Measurements from ENCODE around the gene C1orf50.

Gene C1orf50

GRCh38 chr1:42765269-42765668, 1.8 kb upstream of the C1orf50 start:
- H3K27me3 Mint-ChIP-seq: no peaks in the 10 kb centered on the region
- H3K36me3 Mint-ChIP-seq (ENCODE audit: low read depth): peaks cover 19% of the 10 kb centered on the region
- H3K9me3 Mint-ChIP-seq: no peaks in the 10 kb centered on the region
- no peak overlapping the region for H3K4me3 Mint-ChIP-seq
- peaks cover 27% of the 10 kb centered on the region for H3K4me1 Mint-ChIP-seq (ENCODE audit: low read depth)
- no peak overlapping the region for H3K27ac Mint-ChIP-seq

- H3K4me1 Mint-ChIP-seq (ENCODE audit: low read depth): peaks cover 32% of the 10 kb centered on the region
- no peaks in the 10 kb centered on the region for H3K9me3 Mint-ChIP-seq
- H3K36me3 Mint-ChIP-seq (ENCODE audit: low read depth): peaks cover 26% of the 10 kb centered on the region
- H3K27me3 Mint-ChIP-seq: no peaks in the 10 kb centered on the region
- H3K4me3 Mint-ChIP-seq: no peak overlapping the region
- no peak overlapping the region for H3K27ac Mint-ChIP-seq
Measured at GRCh38 chr1:42765832-42766740, 963 bp upstream of the C1orf50 start.

GRCh38 chr1:42767510-42768000, 506 bp downstream of the C1orf50 start:
- peak overlapping the region; percentile 87 for H3K27ac Mint-ChIP-seq
- H3K27me3 Mint-ChIP-seq: no peaks in the 10 kb centered on the region
- peaks cover 19% of the 10 kb centered on the region for H3K36me3 Mint-ChIP-seq (ENCODE audit: low read depth)
- H3K9me3 Mint-ChIP-seq: no peaks in the 10 kb centered on the region
- peaks cover 40% of the 10 kb centered on the region for H3K4me1 Mint-ChIP-seq (ENCODE audit: low read depth)
- H3K4me3 Mint-ChIP-seq: no peak overlapping the region

DNA sequence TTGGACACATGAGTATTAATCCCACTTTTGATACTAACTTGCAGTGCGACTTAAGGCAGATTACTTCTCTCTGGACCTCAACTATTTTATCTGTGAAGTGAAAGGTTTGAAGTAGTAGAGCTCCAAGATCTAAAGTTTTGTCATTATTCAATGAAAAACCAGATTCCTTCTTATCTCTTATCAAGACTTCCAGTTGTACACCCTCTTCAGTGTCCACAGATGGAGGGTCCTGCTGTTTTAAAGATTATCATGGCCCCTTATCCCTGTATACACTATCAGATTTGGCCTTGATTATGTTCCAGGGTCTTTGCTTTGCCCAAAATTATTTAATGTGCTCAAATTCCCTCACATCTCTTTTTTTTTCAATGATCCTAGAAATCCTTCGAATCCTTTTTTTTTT, 1.1 kb downstream of the C1orf50 start:
- Mint-ChIP-seq H3K4me1 (ENCODE audit: low read depth) (peaks cover 44% of the 10 kb centered on the region), H3K36me3 (ENCODE audit: low read depth) (peaks cover 20% of the 10 kb centered on the region), H3K4me3 (no peak overlapping the region), H3K27me3 (no peaks in the 10 kb centered on the region), H3K27ac (peak overlapping the region; percentile 87), H3K9me3 (no peaks in the 10 kb centered on the region)

GRCh38 chr1:42769811-42770210, 2.8 kb downstream of the C1orf50 start:
- Mint-ChIP-seq H3K36me3 (ENCODE audit: low read depth) (peaks cover 27% of the 10 kb centered on the region), H3K27me3 (no peaks in the 10 kb centered on the region), H3K27ac (no peak overlapping the region), H3K9me3 (no peaks in the 10 kb centered on the region), H3K4me3 (no peak overlapping the region), H3K4me1 (ENCODE audit: low read depth) (peaks cover 46% of the 10 kb centered on the region)

GRCh38 chr1:42773420-42773819, 6.4 kb downstream of the C1orf50 start:
- Mint-ChIP-seq H3K4me3 (no peak overlapping the region), H3K4me1 (ENCODE audit: low read depth) (peaks cover 37% of the 10 kb centered on the region), H3K36me3 (ENCODE audit: low read depth) (peaks cover 57% of the 10 kb centered on the region), H3K9me3 (no peaks in the 10 kb centered on the region), H3K27ac (peak overlapping the region; percentile 24), H3K27me3 (no peaks in the 10 kb centered on the region)

GRCh38 chr1:42774928-42775526, 8.0 kb downstream of the C1orf50 start:
- Mint-ChIP-seq H3K27ac (no peak overlapping the region), H3K9me3 (no peaks in the 10 kb centered on the region), H3K27me3 (no peaks in the 10 kb centered on the region), H3K36me3 (ENCODE audit: low read depth) (peaks cover 63% of the 10 kb centered on the region), H3K4me1 (ENCODE audit: low read depth) (peaks cover 28% of the 10 kb centered on the region), H3K4me3 (no peak overlapping the region)

- Mint-ChIP-seq H3K4me1 (ENCODE audit: low read depth) (peaks cover 21% of the 10 kb centered on the region), H3K27me3 (no peaks in the 10 kb centered on the region), H3K4me3 (no peak overlapping the region), H3K36me3 (ENCODE audit: low read depth) (peaks cover 68% of the 10 kb centered on the region), H3K9me3 (no peaks in the 10 kb centered on the region), H3K27ac (no peak overlapping the region)
Measured at GRCh38 chr1:42776502-42776901, 9.5 kb downstream of the C1orf50 start.

- peaks cover 71% of the 10 kb centered on the region for H3K36me3 Mint-ChIP-seq (ENCODE audit: low read depth)
Measured at GRCh38 chr1:42777852-42778251, 10.8 kb downstream of the C1orf50 start.

GRCh38 chr1:42779725-42780124, 12.7 kb downstream of the C1orf50 start:
- Mint-ChIP-seq H3K4me3 (no peak overlapping the region), H3K36me3 (ENCODE audit: low read depth) (peaks cover 74% of the 10 kb centered on the region), H3K27ac (no peak overlapping the region), H3K4me1 (ENCODE audit: low read depth) (peaks cover 12% of the 10 kb centered on the region), H3K27me3 (no peaks in the 10 kb centered on the region), H3K9me3 (no peaks in the 10 kb centered on the region)

More at GRCh38 chr1:42777852-42778251, 10.8 kb downstream of the C1orf50 start:
- H3K27ac Mint-ChIP-seq: peak overlapping the region; percentile 3
- H3K4me3 Mint-ChIP-seq: no peak overlapping the region
- H3K4me1 Mint-ChIP-seq (ENCODE audit: low read depth): peaks cover 13% of the 10 kb centered on the region
- H3K9me3 Mint-ChIP-seq: no peaks in the 10 kb centered on the region
- no peaks in the 10 kb centered on the region for H3K27me3 Mint-ChIP-seq

GRCh38 chr1:42780176-42780575, 13.1 kb downstream of the C1orf50 start:
- H3K9me3 Mint-ChIP-seq: no peaks in the 10 kb centered on the region
- no peak overlapping the region for H3K27ac Mint-ChIP-seq
- H3K36me3 Mint-ChIP-seq (ENCODE audit: low read depth): peaks cover 69% of the 10 kb centered on the region
- no peak overlapping the region for H3K4me3 Mint-ChIP-seq
- H3K27me3 Mint-ChIP-seq: no peaks in the 10 kb centered on the region
- H3K4me1 Mint-ChIP-seq (ENCODE audit: low read depth): peaks cover 13% of the 10 kb centered on the region

DNA sequence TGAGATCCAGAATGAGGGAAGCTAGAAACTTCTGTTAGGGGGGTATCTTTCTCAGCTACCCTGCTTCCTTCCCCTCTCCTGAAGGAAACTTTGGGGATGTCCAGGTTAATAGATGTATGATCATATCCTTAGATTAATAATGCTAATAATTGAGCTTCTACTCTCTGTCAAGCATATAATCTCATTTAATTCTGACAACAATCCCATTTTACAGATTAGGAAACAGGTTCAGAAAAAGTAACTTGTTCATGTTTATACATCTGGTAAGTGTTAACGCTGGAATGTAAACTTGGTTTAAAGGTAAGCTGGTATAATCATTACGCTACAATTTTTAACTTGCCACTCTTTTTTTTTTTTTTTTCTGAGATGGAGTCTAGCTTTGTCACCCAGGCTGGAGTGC, 16.0 kb downstream of the C1orf50 start:
- Mint-ChIP-seq H3K9me3 (no peaks in the 10 kb centered on the region), H3K27me3 (peaks cover 4% of the 10 kb centered on the region), H3K36me3 (ENCODE audit: low read depth) (peaks cover 47% of the 10 kb centered on the region), H3K27ac (no peak overlapping the region), H3K4me1 (ENCODE audit: low read depth) (peaks cover 22% of the 10 kb centered on the region), H3K4me3 (no peak overlapping the region)

DNA sequence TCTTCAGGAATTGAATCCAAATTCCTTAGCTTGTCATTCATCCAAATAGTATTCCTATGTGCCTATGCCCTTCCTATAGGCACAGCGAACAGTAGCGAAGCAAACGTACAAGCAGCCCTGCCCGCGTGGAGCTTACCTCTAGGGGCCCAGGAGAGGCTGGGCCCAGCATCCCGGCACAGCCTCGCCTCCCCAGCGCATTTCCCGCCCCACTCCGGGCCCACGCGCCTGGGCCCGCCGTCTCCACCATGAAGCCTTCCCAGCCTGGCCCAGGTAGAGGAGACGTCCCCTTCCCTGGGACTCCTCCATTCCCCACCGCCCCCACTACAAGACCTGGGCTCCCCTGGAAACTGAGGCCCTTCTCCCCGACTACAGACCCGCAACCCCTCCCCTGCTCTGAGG, 17.5 kb downstream of the C1orf50 start:
- Mint-ChIP-seq H3K36me3 (ENCODE audit: low read depth) (peaks cover 36% of the 10 kb centered on the region), H3K27me3 (peaks cover 4% of the 10 kb centered on the region), H3K4me3 (no peak overlapping the region), H3K4me1 (ENCODE audit: low read depth) (peaks cover 19% of the 10 kb centered on the region), H3K9me3 (no peaks in the 10 kb centered on the region), H3K27ac (no peak overlapping the region)

GRCh38 chr1:42784946-42785693, 18.1 kb downstream of the C1orf50 start, which contains the start of gene TMEM269:
Gene TMEM269 (plus strand): TSS chr1:42784991. CDS start chr1:42789894, 4,903 bp downstream.
- Mint-ChIP-seq H3K36me3 (ENCODE audit: low read depth) (peaks cover 31% of the 10 kb centered on the region), H3K4me3 (peak within 1 kb of the TSS; percentile 66), H3K9me3 (no peaks in the 10 kb centered on the region), H3K27me3 (peaks cover 4% of the 10 kb centered on the region), H3K27ac (peak within 1 kb of the TSS; percentile 66), H3K4me1 (ENCODE audit: low read depth) (peaks cover 15% of the 10 kb centered on the region)

DNA sequence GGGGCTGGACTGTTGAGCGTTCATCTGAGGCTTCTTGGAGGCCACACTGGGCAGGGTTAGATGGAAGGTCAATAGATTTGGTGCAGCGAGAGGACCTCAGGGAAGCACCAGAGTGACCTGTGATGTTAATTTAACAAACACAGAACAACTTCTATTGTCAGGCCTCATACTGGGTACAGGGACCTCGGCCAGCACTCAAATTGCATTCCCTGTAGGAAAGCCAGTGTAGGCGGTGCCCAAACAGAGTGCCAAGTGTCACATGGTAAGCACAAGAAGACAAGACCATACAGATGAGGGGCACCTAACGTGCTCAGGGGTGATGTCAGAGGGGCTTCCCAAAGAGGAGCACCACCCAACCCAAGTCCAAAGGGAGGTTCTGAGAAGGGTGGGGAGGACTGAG, 19.0 kb downstream of the C1orf50 start:
- Mint-ChIP-seq H3K36me3 (ENCODE audit: low read depth) (peaks cover 21% of the 10 kb centered on the region), H3K27me3 (peaks cover 4% of the 10 kb centered on the region), H3K4me3 (peak overlapping the region; percentile 66), H3K4me1 (ENCODE audit: low read depth) (peaks cover 15% of the 10 kb centered on the region), H3K9me3 (no peaks in the 10 kb centered on the region), H3K27ac (no peak overlapping the region)
